Activated naive CD4-positive, alpha-beta T cell treated with anti-CD3 and anti-CD28 coated beads, Interleukin-2, amount 50 U/mL, for 24 hours (primary cell): ENCODE data around the gene PLEKHG4B.
"Not testable (repeated sequence)": the region's sequence is repeated elsewhere in the genome, so short reads cannot be mapped to it uniquely, and the experiment has no call there.

Experiments used
- H3K27ac Mint-ChIP-seq: one replicate; pipeline ENCODE4 v1.8.0; 2021; ENCODE audit warnings: mild to moderate bottlenecking, mixed read lengths
- H3K27me3 Mint-ChIP-seq: one replicate; pipeline ENCODE4 v1.8.0; 2021; ENCODE audit warnings: mixed read lengths
- H3K36me3 Mint-ChIP-seq: one replicate; pipeline ENCODE4 v1.8.0; 2021; ENCODE audit warnings: mixed read lengths
- H3K4me1 Mint-ChIP-seq: one replicate; pipeline ENCODE4 v1.8.0; 2021; ENCODE audit warnings: mixed read lengths
- H3K4me3 Mint-ChIP-seq: one replicate; pipeline ENCODE4 v1.8.0; 2021; ENCODE audit warnings: mild to moderate bottlenecking, mixed read lengths
- H3K9me3 Mint-ChIP-seq: one replicate; pipeline ENCODE4 v1.8.0; 2021; ENCODE audit warnings: mixed read lengths

Gene PLEKHG4B

DNA sequence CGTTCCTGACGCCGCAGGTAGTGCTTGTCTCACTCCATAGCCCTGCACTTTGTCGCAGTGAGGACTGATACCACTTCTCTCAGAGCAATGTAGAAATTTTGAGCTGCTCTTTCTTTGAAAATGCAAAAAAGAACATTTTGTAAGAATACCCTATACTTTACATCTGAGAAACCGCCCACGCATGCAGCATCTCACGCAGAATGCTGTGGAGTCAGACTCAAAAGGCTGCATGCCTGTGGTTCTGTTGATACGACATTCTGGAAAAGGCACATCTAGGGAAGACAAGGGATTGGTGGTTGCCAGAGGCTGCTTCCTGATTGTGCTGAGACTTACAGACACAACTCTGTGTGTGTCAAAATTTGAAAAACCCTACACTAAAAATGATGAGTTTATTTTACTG is 146.0 kb downstream of the PLEKHG4B start:
- not testable (repeated sequence) for H3K27ac Mint-ChIP-seq, H3K9me3 Mint-ChIP-seq, H3K4me1 Mint-ChIP-seq, H3K4me3 Mint-ChIP-seq, H3K27me3 Mint-ChIP-seq
- H3K36me3 Mint-ChIP-seq, result peaks cover 22% of the 10 kb centered on the region
